Keratinocyte (primary cell): ENCODE results near the gene CPEB4. TPM values are rescaled to one million over a fixed set of nuclear protein-coding genes. Genes with fewer than 3 reads are reported as not detected.

Experiments
- DNase-seq: peaks from one replicate; pipeline ENCODE4 v3.0.0-alpha.2; 2011; ENCODE audit warnings: low read depth, missing footprints, low spot score
- FAIRE-seq: peaks from 2 replicates; lab custom pipeline; 2011; peaks lifted over from hg19 to GRCh38; lab: Jason Lieb, UNC
- H2AFZ ChIP-seq: 2 replicates; pipeline ENCODE4 v1.6.0; 2012; ENCODE audit warnings: low read length, control low read depth, inconsistent platforms; ENCODE audit not compliant: control insufficient read depth
- H3K27ac ChIP-seq: 2 replicates; pipeline ENCODE4 v1.5.1; 2011; ENCODE audit warnings: low read length; ENCODE audit not compliant: control insufficient read depth, insufficient read depth
- H3K27me3 ChIP-seq: 3 replicates; pipeline ENCODE4 v1.6.0; 2011; ENCODE audit warnings: low read length; ENCODE audit not compliant: control insufficient read depth, insufficient read depth; ENCODE audit errors: extremely low read depth
- H3K36me3 ChIP-seq, 2 experiments: 2 replicates in 1 of 2; 3 replicates in 1 of 2; pipeline ENCODE4 v1.5.1; 2011; ENCODE audit warnings: low read length in 2 of 2, mild to moderate bottlenecking in 1 of 2; ENCODE audit not compliant: control insufficient read depth in 2 of 2, insufficient read depth in 2 of 2; ENCODE audit errors: extremely low read depth in 1 of 2
- H3K4me1 ChIP-seq: 3 replicates; pipeline ENCODE4 v1.5.1; 2011; ENCODE audit warnings: low read length; ENCODE audit not compliant: control insufficient read depth, insufficient read depth; ENCODE audit errors: extremely low read depth
- H3K4me2 ChIP-seq: 3 replicates; pipeline ENCODE4 v1.6.0; 2011; ENCODE audit warnings: low read depth, low read length; ENCODE audit not compliant: control insufficient read depth, insufficient read depth; ENCODE audit errors: extremely low read depth
- H3K4me3 ChIP-seq, 3 experiments: fragments of 200-600 bp in 1 of 3; sonication (generic) in 1 of 3; 2 replicates in 2 of 3; 3 replicates in 1 of 3; pipeline ENCODE4 v1.5.1; 2011 to 2016; ENCODE audit warnings: low read length in 3 of 3, mild to moderate bottlenecking in 3 of 3, control low read depth in 2 of 3, inconsistent platforms in 1 of 3, low read depth in 1 of 3, mixed read lengths in 1 of 3, mixed run types in 1 of 3, moderate library complexity in 1 of 3; ENCODE audit not compliant: control insufficient read depth in 2 of 3, insufficient read depth in 2 of 3; ENCODE audit errors: extremely low read depth in 1 of 3
- H3K79me2 ChIP-seq: 2 replicates; pipeline ENCODE4 v1.6.0; 2012; ENCODE audit warnings: low read length; ENCODE audit not compliant: control insufficient read depth, insufficient read depth
- H3K9ac ChIP-seq: 3 replicates; pipeline ENCODE4 v1.6.0; 2011; ENCODE audit warnings: low read length; ENCODE audit not compliant: control insufficient read depth, insufficient read depth; ENCODE audit errors: extremely low read depth
- H3K9me1 ChIP-seq: 3 replicates; pipeline ENCODE4 v1.6.0; 2011; ENCODE audit warnings: low read length; ENCODE audit not compliant: control insufficient read depth, insufficient read depth; ENCODE audit errors: extremely low read depth
- H3K9me3 ChIP-seq: 2 replicates; pipeline ENCODE4 v1.5.1; 2012; ENCODE audit warnings: low read depth, low read length; ENCODE audit not compliant: control insufficient read depth
- H4K20me1 ChIP-seq: 3 replicates; pipeline ENCODE4 v1.6.0; 2011; ENCODE audit warnings: low read length; ENCODE audit not compliant: control insufficient read depth, insufficient read depth; ENCODE audit errors: extremely low read depth
- EZH2 ChIP-seq: IDR thresholded peaks from one replicate; pipeline ENCODE4 v1.6.1; 2012; ENCODE audit warnings: inconsistent platforms, mild to moderate bottlenecking, low read length, moderate library complexity
- dilution Hi-C: fragments of 300-500 bp; cut with MboI; formaldehyde crosslinking; loops from one replicate; pipeline ENCODE4 v1.7.0; 2020; ENCODE audit warnings: low sequenced_read_pairs; ENCODE audit not compliant: extremely low pct_ligation_motif_present
- polyA plus RNA-seq, 5 experiments: library from polyadenylated mRNA; depleted of rRNA in 3 of 5; stranded (reverse) in 3 of 5; stranded (forward) in 1 of 5; unstranded in 1 of 5; fragments of >200 nt; gene quantifications; 1 replicate in 1 of 5; 2 replicates in 3 of 5; 3 replicates in 1 of 5; pipeline versions ENCODE4 v1.2.1 to v1.2.3, GENCODE V29; 2011 to 2012; ENCODE audit warnings: missing spikeins in 2 of 5, low read depth in 1 of 5, low replicate concordance in 1 of 5
- TF ChIP-seq, protein P1 (sequence below), 3 experiments: IDR thresholded peaks in 1 of 3; conservative IDR thresholded peaks in 1 of 3; optimal IDR thresholded peaks in 1 of 3; 2 replicates in 2 of 3; 3 replicates in 1 of 3; pipeline versions ENCODE3 to v1.5.1; 2011; ENCODE audit warnings: low read length in 3 of 3, mild to moderate bottlenecking in 3 of 3, moderate library complexity in 2 of 3, control low read depth in 1 of 3, inconsistent platforms in 1 of 3; ENCODE audit not compliant: insufficient read depth in 2 of 3; ENCODE audit errors: extremely low read depth in 1 of 3

The CPEB4 gene
- polyA plus RNA-seq, 1 donor (not counting 4 experiments of a cell fraction or from before 2014, with no cell fraction given), result 13.8 TPM

DNA sequence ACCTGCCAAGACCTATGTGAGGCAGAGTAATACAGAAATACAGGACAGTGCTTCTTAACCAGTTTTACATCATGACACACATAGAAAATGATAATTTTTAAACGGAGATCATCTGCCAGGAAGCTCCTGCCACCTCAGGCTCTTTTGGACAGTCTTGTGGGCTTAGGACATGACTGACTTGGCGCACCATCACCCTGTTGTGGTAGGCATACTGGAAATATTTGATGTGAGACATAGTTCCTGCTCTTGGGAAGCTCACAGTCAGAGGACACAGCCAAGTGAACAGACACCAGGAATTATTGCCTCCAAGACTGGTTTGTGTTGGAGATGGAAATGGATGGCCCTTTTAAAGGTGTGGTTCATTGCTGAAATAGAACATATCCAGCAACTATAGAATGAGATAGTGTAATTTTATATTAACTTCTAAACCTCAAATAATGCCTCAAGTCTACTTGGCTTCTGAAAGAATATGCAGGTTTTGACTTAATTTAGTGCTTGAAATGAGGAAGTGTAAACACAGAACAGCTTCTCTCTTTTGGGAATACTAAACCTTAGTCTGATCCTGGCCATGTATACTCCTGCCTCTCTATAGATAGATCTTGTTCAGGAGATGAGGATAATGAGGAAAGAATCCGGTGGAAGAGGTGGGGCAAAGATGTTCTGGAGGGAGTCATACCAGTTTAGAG, 19.7 kb downstream of the CPEB4 start:
- TF ChIP-seq, protein P1, sequence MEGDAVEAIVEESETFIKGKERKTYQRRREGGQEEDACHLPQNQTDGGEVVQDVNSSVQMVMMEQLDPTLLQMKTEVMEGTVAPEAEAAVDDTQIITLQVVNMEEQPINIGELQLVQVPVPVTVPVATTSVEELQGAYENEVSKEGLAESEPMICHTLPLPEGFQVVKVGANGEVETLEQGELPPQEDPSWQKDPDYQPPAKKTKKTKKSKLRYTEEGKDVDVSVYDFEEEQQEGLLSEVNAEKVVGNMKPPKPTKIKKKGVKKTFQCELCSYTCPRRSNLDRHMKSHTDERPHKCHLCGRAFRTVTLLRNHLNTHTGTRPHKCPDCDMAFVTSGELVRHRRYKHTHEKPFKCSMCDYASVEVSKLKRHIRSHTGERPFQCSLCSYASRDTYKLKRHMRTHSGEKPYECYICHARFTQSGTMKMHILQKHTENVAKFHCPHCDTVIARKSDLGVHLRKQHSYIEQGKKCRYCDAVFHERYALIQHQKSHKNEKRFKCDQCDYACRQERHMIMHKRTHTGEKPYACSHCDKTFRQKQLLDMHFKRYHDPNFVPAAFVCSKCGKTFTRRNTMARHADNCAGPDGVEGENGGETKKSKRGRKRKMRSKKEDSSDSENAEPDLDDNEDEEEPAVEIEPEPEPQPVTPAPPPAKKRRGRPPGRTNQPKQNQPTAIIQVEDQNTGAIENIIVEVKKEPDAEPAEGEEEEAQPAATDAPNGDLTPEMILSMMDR (optimal IDR thresholded peaks at IDR 0.05 in 1 of 3, IDR thresholded peaks at IDR 0.05 in 1 of 3, conservative IDR thresholded peaks at IDR 0.05 in 1 of 3; ENCODE audit: extremely low read depth in 1 of 3, insufficient read depth in 2 of 3, low read length in 3 of 3), result no peak
- TF ChIP-seq EZH2, result no peak
- H3K9ac ChIP-seq, result no peak overlapping the region
- no peaks in the 10 kb centered on the region for H3K4me1 ChIP-seq
- H3K4me3 ChIP-seq, result no peak overlapping the region
- H3K27ac ChIP-seq, result no peak overlapping the region
- FAIRE-seq (no peak), DNase-seq (no peak)
- H3K27me3 ChIP-seq, result no peaks in the 10 kb centered on the region
- no peak overlapping the region for H3K4me2 ChIP-seq
- H3K36me3 ChIP-seq, result no peaks in the 10 kb centered on the region
- dilution Hi-C loops, result no loop called here
- no peaks in the 10 kb centered on the region for H4K20me1 ChIP-seq
- no peaks in the 10 kb centered on the region for H3K9me3 ChIP-seq
- no peak overlapping the region for H2AFZ ChIP-seq
- no peaks in the 10 kb centered on the region for H3K9me1 ChIP-seq
- no peaks in the 10 kb centered on the region for H3K79me2 ChIP-seq

DNA sequence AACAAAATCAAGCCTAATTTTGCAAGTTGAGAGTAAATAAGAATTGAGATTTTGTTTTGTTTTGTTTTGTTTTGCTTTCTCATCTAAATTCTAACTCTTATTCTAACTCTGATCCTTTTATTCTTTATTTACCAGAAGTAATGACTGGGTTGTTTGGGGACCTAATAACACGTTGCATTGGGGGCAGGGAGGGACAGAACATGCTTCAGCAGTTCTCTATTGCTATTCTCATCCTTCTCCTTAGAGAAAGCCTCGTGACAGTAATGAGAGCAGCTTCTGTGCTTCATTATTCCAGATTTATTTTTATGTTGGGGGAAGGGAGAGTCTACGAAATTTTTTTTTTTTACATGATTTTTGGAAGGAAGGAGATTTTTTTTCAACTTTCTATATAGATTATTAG, 21.1 kb downstream of the CPEB4 start:
- no peaks in the 10 kb centered on the region for H4K20me1 ChIP-seq
- no peak overlapping the region for H3K4me2 ChIP-seq
- FAIRE-seq (no peak), DNase-seq (no peak)
- no peak for TF ChIP-seq EZH2
- TF ChIP-seq, protein P1 (optimal IDR thresholded peaks at IDR 0.05 in 1 of 3, IDR thresholded peaks at IDR 0.05 in 1 of 3, conservative IDR thresholded peaks at IDR 0.05 in 1 of 3; ENCODE audit: extremely low read depth in 1 of 3, insufficient read depth in 2 of 3, low read length in 3 of 3), result no peak
- no peaks in the 10 kb centered on the region for H3K27me3 ChIP-seq
- dilution Hi-C loops, result no loop called here
- no peaks in the 10 kb centered on the region for H3K36me3 ChIP-seq
- H2AFZ ChIP-seq, result no peak overlapping the region
- H3K9me3 ChIP-seq, result no peaks in the 10 kb centered on the region
- no peak overlapping the region for H3K4me3 ChIP-seq
- no peak overlapping the region for H3K27ac ChIP-seq
- no peaks in the 10 kb centered on the region for H3K4me1 ChIP-seq
- no peak overlapping the region for H3K9ac ChIP-seq
- no peaks in the 10 kb centered on the region for H3K79me2 ChIP-seq
- H3K9me1 ChIP-seq, result no peaks in the 10 kb centered on the region
